ENCODE results near the gene MLEC. TPM values are rescaled to one million over a fixed set of nuclear protein-coding genes. Genes with fewer than 3 reads are reported as not detected.

The MLEC gene
- total and polyA plus RNA-seq, 7 experiments from 2014 or later: 24.5 to 132 (median 41.6) TPM

- Histone ChIP-seq H3K9me3 (ENCODE audit: control insufficient read depth in 2 of 3, low read length in 3 of 3) (no peaks in the 10 kb centered on the region), H3K27me3 (ENCODE audit: control insufficient read depth in 2 of 2, insufficient read depth in 2 of 2, low read length in 2 of 2) (no peaks in the 10 kb centered on the region), H3K36me3 (ENCODE audit: control insufficient read depth in 2 of 3, insufficient read depth in 3 of 3, low read length in 3 of 3) (peaks cover 0 to 25% (median 0%) of the 10 kb centered on the region in 3 experiments), H3K4me3 (ENCODE audit: low read length) (no peak overlapping the region), H3K27ac (ENCODE audit: low read depth, low read length) (no peak overlapping the region), H3K4me1 (ENCODE audit: control insufficient read depth in 2 of 2, insufficient read depth in 2 of 2, low read length in 2 of 2) (no peaks in the 10 kb centered on the region)
- ATAC-seq (no peak), DNase-seq (no peak)
- Mint-ChIP-seq H3K9me3 (no peaks in the 10 kb centered on the region), H3K36me3 (peaks cover 0 to 4% (median 0%) of the 10 kb centered on the region in 5 donors), H3K4me1 (peaks cover 0 to 3% (median 0%) of the 10 kb centered on the region in 7 donors), H3K27me3 (no peaks in the 10 kb centered on the region), H3K27ac (peak overlapping the region in 1 of 9 donors; percentile 60), H3K4me3 (no peak overlapping the region)
- ChIA-PET POLR2A (no interaction called here), CTCF (no interaction called here)
- intact Hi-C loops (cut with micrococcal nuclease): no loop called here
Observed at GRCh38 chr12:120739821-120740613, 53.1 kb downstream of the MLEC start.

GRCh38 chr12:120740871-120741270, 53.9 kb downstream of the MLEC start:
- H3K27me3 Mint-ChIP-seq: no peaks in the 10 kb centered on the region
- no peak overlapping the region for H3K27ac Mint-ChIP-seq
- H3K4me3 Mint-ChIP-seq: no peak overlapping the region
- DNase-seq (no peak), ATAC-seq (no peak)
- intact Hi-C loops (cut with micrococcal nuclease): no loop called here
- Histone ChIP-seq H3K27ac (ENCODE audit: low read depth, low read length) (no peak overlapping the region), H3K4me3 (ENCODE audit: low read length) (no peak overlapping the region), H3K36me3 (ENCODE audit: control insufficient read depth in 2 of 3, insufficient read depth in 3 of 3, low read length in 3 of 3) (peaks cover 0 to 25% (median 0%) of the 10 kb centered on the region in 3 experiments), H3K9me3 (ENCODE audit: control insufficient read depth in 2 of 3, low read length in 3 of 3) (no peaks in the 10 kb centered on the region), H3K4me1 (ENCODE audit: control insufficient read depth in 2 of 2, insufficient read depth in 2 of 2, low read length in 2 of 2) (no peaks in the 10 kb centered on the region), H3K27me3 (ENCODE audit: control insufficient read depth in 2 of 2, insufficient read depth in 2 of 2, low read length in 2 of 2) (no peaks in the 10 kb centered on the region)
- H3K9me3 Mint-ChIP-seq: no peaks in the 10 kb centered on the region
- CTCF ChIA-PET: no interaction called here
- peaks cover 0 to 3% (median 0%) of the 10 kb centered on the region in 7 donors for H3K4me1 Mint-ChIP-seq
- POLR2A ChIA-PET: no interaction called here
- peaks cover 0 to 4% (median 0%) of the 10 kb centered on the region in 5 donors for H3K36me3 Mint-ChIP-seq

GRCh38 chr12:120741476-120742421, 54.8 kb downstream of the MLEC start:
- DNase-seq (no peak), ATAC-seq (no peak)
- Histone ChIP-seq H3K4me1 (ENCODE audit: control insufficient read depth in 2 of 2, insufficient read depth in 2 of 2, low read length in 2 of 2) (no peaks in the 10 kb centered on the region), H3K9me3 (ENCODE audit: control insufficient read depth in 2 of 3, low read length in 3 of 3) (no peaks in the 10 kb centered on the region), H3K36me3 (ENCODE audit: control insufficient read depth in 2 of 3, insufficient read depth in 3 of 3, low read length in 3 of 3) (peaks cover 0 to 25% (median 0%) of the 10 kb centered on the region in 3 experiments), H3K27me3 (ENCODE audit: control insufficient read depth in 2 of 2, insufficient read depth in 2 of 2, low read length in 2 of 2) (no peaks in the 10 kb centered on the region), H3K4me3 (ENCODE audit: low read length) (no peak overlapping the region), H3K27ac (ENCODE audit: low read depth, low read length) (no peak overlapping the region)
- intact Hi-C loops (cut with micrococcal nuclease): no loop called here
- Mint-ChIP-seq H3K27ac (no peak overlapping the region), H3K36me3 (peaks cover 0 to 4% (median 0%) of the 10 kb centered on the region in 5 donors), H3K9me3 (no peaks in the 10 kb centered on the region), H3K27me3 (no peaks in the 10 kb centered on the region), H3K4me3 (no peak overlapping the region), H3K4me1 (no peaks in the 10 kb centered on the region)
- ChIA-PET CTCF (no interaction called here), POLR2A (no interaction called here)

- Mint-ChIP-seq H3K36me3 (peaks cover 0 to 4% (median 0%) of the 10 kb centered on the region in 5 donors), H3K27me3 (peaks cover 0 to 2% (median 0%) of the 10 kb centered on the region in 5 donors), H3K4me3 (no peak overlapping the region), H3K9me3 (no peaks in the 10 kb centered on the region), H3K27ac (no peak overlapping the region), H3K4me1 (peaks cover 0 to 2% (median 0%) of the 10 kb centered on the region in 7 donors)
- Histone ChIP-seq H3K27me3 (ENCODE audit: control insufficient read depth in 2 of 2, insufficient read depth in 2 of 2, low read length in 2 of 2) (no peaks in the 10 kb centered on the region), H3K4me3 (ENCODE audit: low read length) (no peak overlapping the region), H3K36me3 (ENCODE audit: control insufficient read depth in 2 of 3, insufficient read depth in 3 of 3, low read length in 3 of 3) (no peaks in the 10 kb centered on the region), H3K27ac (ENCODE audit: low read depth, low read length) (no peak overlapping the region), H3K4me1 (ENCODE audit: control insufficient read depth in 2 of 2, insufficient read depth in 2 of 2, low read length in 2 of 2) (no peaks in the 10 kb centered on the region), H3K9me3 (ENCODE audit: control insufficient read depth in 2 of 3, low read length in 3 of 3) (no peaks in the 10 kb centered on the region)
- POLR2A ChIA-PET: no interaction called here
- ATAC-seq (no peak), DNase-seq (no peak)
- CTCF ChIA-PET: no interaction called here
- intact Hi-C loops (cut with micrococcal nuclease): no loop called here
Observed at GRCh38 chr12:120744922-120745493, 58.1 kb downstream of the MLEC start.

GRCh38 chr12:120748242-120748641, 61.3 kb downstream of the MLEC start:
- CTCF ChIA-PET: no interaction called here
- Mint-ChIP-seq H3K4me1 (peaks cover 0 to 2% (median 0%) of the 10 kb centered on the region in 7 donors), H3K27ac (no peak overlapping the region), H3K9me3 (no peaks in the 10 kb centered on the region), H3K27me3 (peaks cover 0 to 3% (median 0%) of the 10 kb centered on the region in 5 donors), H3K36me3 (peaks cover 0 to 4% (median 0%) of the 10 kb centered on the region in 5 donors), H3K4me3 (no peak overlapping the region)
- intact Hi-C loops (cut with micrococcal nuclease): no loop called here
- no peaks in the 10 kb centered on the region for H3K27me3 ChIP-seq (ENCODE audit: control insufficient read depth in 2 of 2, insufficient read depth in 2 of 2, low read length in 2 of 2)
- no peaks in the 10 kb centered on the region for H3K36me3 ChIP-seq (ENCODE audit: control insufficient read depth in 2 of 3, insufficient read depth in 3 of 3, low read length in 3 of 3)
- no peaks in the 10 kb centered on the region for H3K4me1 ChIP-seq (ENCODE audit: control insufficient read depth in 2 of 2, insufficient read depth in 2 of 2, low read length in 2 of 2)
- no peaks in the 10 kb centered on the region for H3K9me3 ChIP-seq (ENCODE audit: control insufficient read depth in 2 of 3, low read length in 3 of 3)
- DNase-seq (no peak), ATAC-seq (no peak)
- no peak overlapping the region for H3K4me3 ChIP-seq (ENCODE audit: low read length)
- POLR2A ChIA-PET: no interaction called here
- no peak overlapping the region for H3K27ac ChIP-seq (ENCODE audit: low read depth, low read length)

- Mint-ChIP-seq H3K36me3 (peaks cover 0 to 4% (median 0%) of the 10 kb centered on the region in 5 donors), H3K27me3 (peaks cover 0 to 7% (median 0%) of the 10 kb centered on the region in 5 donors), H3K9me3 (peaks cover 0 to 5% (median 1%) of the 10 kb centered on the region in 11 donors), H3K4me1 (peaks cover 0 to 2% (median 0%) of the 10 kb centered on the region in 7 donors), H3K27ac (no peak overlapping the region), H3K4me3 (no peak overlapping the region)
- ATAC-seq (no peak), DNase-seq (no peak)
- intact Hi-C loops (cut with micrococcal nuclease): no loop called here
- Histone ChIP-seq H3K4me3 (ENCODE audit: low read length) (no peak overlapping the region), H3K36me3 (ENCODE audit: control insufficient read depth in 2 of 3, insufficient read depth in 3 of 3, low read length in 3 of 3) (no peaks in the 10 kb centered on the region), H3K27ac (ENCODE audit: low read depth, low read length) (no peak overlapping the region), H3K4me1 (ENCODE audit: control insufficient read depth in 2 of 2, insufficient read depth in 2 of 2, low read length in 2 of 2) (no peaks in the 10 kb centered on the region), H3K27me3 (ENCODE audit: control insufficient read depth in 2 of 2, insufficient read depth in 2 of 2, low read length in 2 of 2) (no peaks in the 10 kb centered on the region), H3K9me3 (ENCODE audit: control insufficient read depth in 2 of 3, low read length in 3 of 3) (no peaks in the 10 kb centered on the region)
- POLR2A ChIA-PET: no interaction called here
- CTCF ChIA-PET: interaction anchor here (0.6 kb wide), 1 partner anchor 91 kb away, joined by 5 read pairs; no protein-coding TSS in a partner anchor
Observed at GRCh38 chr12:120749256-120749655, 62.3 kb downstream of the MLEC start.

Measured in naive thymus-derived CD4-positive, alpha-beta T cell (primary cell).